Measurements from ENCODE around the gene ARG2.

Gene ARG2

GRCh38 chr14:67619446-67620216, at the start of gene ARG2:
ARG2 (plus strand) TSS chr14:67619920; CDS start chr14:67619978, 58 bp downstream.
- DNase-seq, result peak; percentile 93

GRCh38 chr14:67570453-67570852, 49.3 kb upstream of the ARG2 start:
- no peak for DNase-seq

- peak; percentile 23 for DNase-seq
Observed at GRCh38 chr14:67571275-67571990, 48.3 kb upstream of the ARG2 start.

GRCh38 chr14:67571991-67572323, 47.8 kb upstream of the ARG2 start:
- no peak for DNase-seq

- DNase-seq, result no peak
Observed at GRCh38 chr14:67572608-67573007, 47.1 kb upstream of the ARG2 start.

GRCh38 chr14:67573228-67574010, 46.3 kb upstream of the ARG2 start:
- DNase-seq, result no peak

- DNase-seq, result no peak
Observed at GRCh38 chr14:67574156-67574555, 45.6 kb upstream of the ARG2 start.

- DNase-seq, result no peak
Observed at GRCh38 chr14:67574806-67575205, 44.9 kb upstream of the ARG2 start.

- DNase-seq, result peak; percentile 49
Observed at GRCh38 chr14:67575684-67576083, 44.0 kb upstream of the ARG2 start.

GRCh38 chr14:67576216-67576955, 43.3 kb upstream of the ARG2 start:
- DNase-seq, result no peak

GRCh38 chr14:67577181-67577808, 42.4 kb upstream of the ARG2 start:
- DNase-seq, result no peak

GRCh38 chr14:67577909-67578749, 41.6 kb upstream of the ARG2 start:
- no peak for DNase-seq

GRCh38 chr14:67579040-67579439, 40.7 kb upstream of the ARG2 start:
- DNase-seq, result no peak

GRCh38 chr14:67579636-67580035, 40.1 kb upstream of the ARG2 start:
- DNase-seq, result no peak

- DNase-seq, result no peak
Observed at GRCh38 chr14:67580336-67581171, 39.2 kb upstream of the ARG2 start.

GRCh38 chr14:67581643-67582042, 38.1 kb upstream of the ARG2 start:
- DNase-seq, result no peak

- no peak for DNase-seq
Observed at GRCh38 chr14:67582061-67582460, 37.7 kb upstream of the ARG2 start.

GRCh38 chr14:67583711-67584644, 35.7 kb upstream of the ARG2 start:
- DNase-seq, result peak; percentile 31

GRCh38 chr14:67584978-67585377, 34.7 kb upstream of the ARG2 start:
- no peak for DNase-seq
